Measurements from ENCODE around the gene CIB2.

- no peak for TF ChIP-seq CTCF (IDR thresholded peaks at IDR 0.05)
- TF ChIP-seq EZH2 (IDR thresholded peaks at IDR 0.05; ENCODE audit: borderline replicate concordance, insufficient read depth, low read depth, low read length, poor library complexity, severe bottlenecking), result no peak
These were observed 63.7 kb downstream of the CIB2 start for GRCh38 chr15:78067328-78068228.
